ENCODE measurements around the gene PTN.

- TF ChIP-seq EZH2 (IDR thresholded peaks at IDR 0.05; ENCODE audit: insufficient read depth, poor library complexity, severe bottlenecking) (no peak), EZH2phosphoT487 (IDR thresholded peaks at IDR 0.05; ENCODE audit: insufficient read depth, low read depth) (no peak)
These were observed 139.3 kb downstream of the PTN start for GRCh38 chr7:137204246-137204645.
